A549 (cell line): ENCODE data around the gene NHERF1. TPM values are rescaled to one million over a fixed set of nuclear protein-coding genes. Genes with fewer than 3 reads are reported as not detected.

ENCODE experiments used
- ATAC-seq, 2 experiments: fragments of 200-7000 bp in 1 of 2; fragments of >200 bp in 1 of 2; cut with Nextera tagmentation in 1 of 2; cut with Tn5 transposase in 1 of 2; 3 replicates each; pipeline versions ENCODE4 v1.8.0 to v1.9.1; 2018 to 2020; ENCODE audit warnings: mild to moderate bottlenecking in 1 of 2, moderate library complexity in 1 of 2
- CTCF ChIA-PET: fragments of 300-600 bp; sonication (Branson Sonifier 250); formaldehyde crosslinking; extraction: SDS; loops from one replicate; lab custom pipeline; 2021; ENCODE audit warnings: antibody characterized with exemption, inconsistent platforms; lab: Yijun Ruan, JAX
- POLR2A ChIA-PET: fragments of 350-600 bp; formaldehyde crosslinking; extraction: SDS; loops from one replicate; lab custom pipeline; 2021; ENCODE audit warnings: antibody characterized with exemption, inconsistent platforms; lab: Yijun Ruan, JAX
- DNase-seq, 2 experiments: peaks; one replicate each; pipeline versions ENCODE4 v3.0.0 to v3.0.0-alpha.2; 2011 to 2016; ENCODE audit warnings: low read depth in 1 of 2, low spot score in 1 of 2
- FAIRE-seq: peaks from 2 replicates; lab custom pipeline; 2011; peaks lifted over from hg19 to GRCh38; lab: Jason Lieb, UNC
- H3K27ac ChIP-seq, 2 experiments: fragments of >200 bp; sonication (Bioruptor Twin); formaldehyde crosslinking; 3 replicates each; pipeline ENCODE4 v1.5.1; 2016 to 2017
- H3K4me1 ChIP-seq: fragments of >200 bp; sonication (Bioruptor Twin); formaldehyde crosslinking; 3 replicates; pipeline ENCODE4 v1.6.1; 2016
- H3K4me2 ChIP-seq: fragments of >200 bp; sonication (Bioruptor Twin); formaldehyde crosslinking; 3 replicates; pipeline ENCODE4 v1.6.1; 2016
- H3K4me3 ChIP-seq: fragments of >200 bp; sonication (Bioruptor Twin); formaldehyde crosslinking; 3 replicates; pipeline ENCODE4 v1.5.1; 2016
- H3K9me3 ChIP-seq: fragments of >200 bp; sonication (Bioruptor Twin); formaldehyde crosslinking; 3 replicates; pipeline ENCODE4 v1.6.1; 2016
- CEBPB ChIP-seq, 2 experiments: fragments of >200 bp in 1 of 2; sonication (Bioruptor Twin) in 1 of 2; formaldehyde crosslinking in 1 of 2; IDR thresholded peaks; 2 replicates each; pipeline ENCODE4 v1.6.1; 2012 to 2016
- CHD2 ChIP-seq: fragments of 150-350 bp; IDR thresholded peaks from 2 replicates; pipeline ENCODE4 v1.6.1; 2014; ENCODE audit warnings: low read length; ENCODE audit not compliant: partially characterized antibody
- EHF ChIP-seq: fragments of 250-450 bp; sonication (Bioruptor Pico); IDR thresholded peaks from 2 replicates; pipeline ENCODE4 v1.5.0; 2020; ENCODE audit warnings: mild to moderate bottlenecking
- EP300 ChIP-seq, 2 experiments: fragments of >200 bp; sonication (Bioruptor Twin); formaldehyde crosslinking; IDR thresholded peaks; 2 replicates in 1 of 2; 3 replicates in 1 of 2; pipeline ENCODE4 v1.6.1; 2016 to 2017
- ESRRA ChIP-seq: fragments of 150-350 bp; IDR thresholded peaks from 2 replicates; pipeline ENCODE4 v1.6.1; 2014; ENCODE audit warnings: mild to moderate bottlenecking, low read length, borderline replicate concordance
- HMGXB4 ChIP-seq: fragments of 250-450 bp; sonication (Bioruptor Pico); IDR thresholded peaks from 2 replicates; pipeline ENCODE4 v1.5.0; 2021; ENCODE audit warnings: mild to moderate bottlenecking, moderate library complexity, borderline replicate concordance
- HOXB5 ChIP-seq: fragments of 250-450 bp; sonication (Bioruptor Pico); IDR thresholded peaks from 2 replicates; pipeline ENCODE4 v1.5.0; 2020; ENCODE audit warnings: mild to moderate bottlenecking, moderate library complexity
- JUNB ChIP-seq: fragments of >200 bp; sonication (Bioruptor Twin); formaldehyde crosslinking; IDR thresholded peaks from 2 replicates; pipeline ENCODE4 v1.6.1; 2016
- MAFK ChIP-seq: fragments of 450-650 bp; IDR thresholded peaks from 2 replicates; pipeline ENCODE4 v1.6.1; 2014; ENCODE audit not compliant: partially characterized antibody
- MAZ ChIP-seq: fragments of 150-350 bp; IDR thresholded peaks from 2 replicates; pipeline ENCODE4 v1.6.1; 2014; ENCODE audit warnings: antibody characterized with exemption, low read depth, low read length, borderline replicate concordance
- NPAS2 ChIP-seq: fragments of 250-450 bp; sonication (Bioruptor Pico); IDR thresholded peaks from 2 replicates; pipeline ENCODE4 v1.8.0; 2022; ENCODE audit warnings: mild to moderate bottlenecking, moderate library complexity, borderline replicate concordance
- PHF8 ChIP-seq: fragments of 200-600 bp; sonication (generic); IDR thresholded peaks from 2 replicates; pipeline ENCODE4 v1.6.1; 2016; ENCODE audit warnings: low read depth, mild to moderate bottlenecking, antibody characterized with exemption, moderate library complexity, borderline replicate concordance
- POLR2AphosphoS2 ChIP-seq: conservative IDR thresholded peaks from 2 replicates; pipeline ENCODE4 v1.6.1; 2012; ENCODE audit warnings: low read length, improper control_type of control experiment, inconsistent platforms
- RAD21 ChIP-seq, 2 experiments: fragments of >200 bp in 1 of 2; sonication (Bioruptor Twin) in 1 of 2; formaldehyde crosslinking in 1 of 2; IDR thresholded peaks in 1 of 2; conservative IDR thresholded peaks in 1 of 2; 2 replicates in 1 of 2; 3 replicates in 1 of 2; pipeline ENCODE4 v1.6.1; 2012 to 2018; ENCODE audit warnings: inconsistent platforms in 1 of 2
- RFX5 ChIP-seq: fragments of 450-650 bp; IDR thresholded peaks from 2 replicates; pipeline ENCODE4 v1.7.1; 2014; ENCODE audit warnings: antibody characterized with exemption, mild to moderate bottlenecking, moderate library complexity
- SREBF2 ChIP-seq: fragments of 450-650 bp; IDR thresholded peaks from 2 replicates; pipeline ENCODE4 v1.6.1; 2014; ENCODE audit warnings: mild to moderate bottlenecking, moderate library complexity
- TP53 ChIP-seq: fragments of 250-450 bp; sonication (Bioruptor Pico); IDR thresholded peaks from 2 replicates; pipeline ENCODE4 v1.5.0; 2021; ENCODE audit warnings: mild to moderate bottlenecking, moderate library complexity
- ZC3H11A ChIP-seq: fragments of 450-650 bp; IDR thresholded peaks from 2 replicates; pipeline ENCODE4 v1.6.1; 2014; ENCODE audit warnings: antibody characterized with exemption, mild to moderate bottlenecking
- ZFP36 ChIP-seq: fragments of 450-650 bp; IDR thresholded peaks from 2 replicates; pipeline ENCODE4 v1.6.1; 2014; ENCODE audit warnings: borderline replicate concordance; ENCODE audit not compliant: partially characterized antibody
- WGBS: methylation state at CpG from one replicate; pipeline ENCODE4 v1.1.6; 2017; ENCODE audit errors: missing lambda C conversion rate; 5-methylcytosine and 5-hydroxymethylcytosine counted together
- polyA plus RNA-seq, 4 experiments: library from polyadenylated mRNA; depleted of rRNA in 3 of 4; stranded (reverse); fragments of >200 nt; fragmentation: RNase III in 1 of 4; extraction: RNeasy Plus Mini Kit Qiagen cat#74134 plus additional on column Dnase treatment in 1 of 4; gene quantifications; 2 replicates in 3 of 4; 3 replicates in 1 of 4; pipeline ENCODE4 v1.2.3, GENCODE V29; 2011 to 2017
- TF ChIP-seq, protein P1 (sequence below): fragments of 450-650 bp; IDR thresholded peaks from 2 replicates; pipeline ENCODE4 v1.6.1; 2014; ENCODE audit warnings: antibody characterized with exemption
- TF ChIP-seq, protein P2 (sequence below): fragments of >200 bp; sonication (Bioruptor Twin); formaldehyde crosslinking; IDR thresholded peaks from 2 replicates; pipeline ENCODE4 v1.6.1; 2016
- TF ChIP-seq, protein P3 (sequence below): IDR thresholded peaks from 2 replicates; pipeline ENCODE4 v1.6.1; 2012; ENCODE audit warnings: low read depth, borderline replicate concordance

NHERF1 gene
- polyA plus RNA-seq, 2 of the 4 experiments (the other 2 are of a cell fraction), result 41.5 to 51.5 TPM

DNA sequence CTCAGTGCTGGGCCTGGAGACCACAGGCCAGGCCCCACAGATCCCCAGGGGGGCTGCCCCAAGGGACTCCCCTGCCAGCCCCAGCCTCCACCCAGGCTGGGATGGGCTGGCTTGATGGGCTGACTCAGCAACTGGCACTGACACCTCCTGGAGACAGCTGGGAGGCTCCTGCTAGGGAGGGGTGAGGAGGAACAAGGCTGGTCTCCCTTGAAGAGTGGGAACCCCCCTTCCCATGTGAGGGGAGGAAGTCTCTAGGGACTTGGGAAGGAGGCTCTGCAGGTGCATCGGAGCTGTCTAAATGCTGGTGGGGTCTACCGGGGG, 10.4 kb downstream of the NHERF1 start:
- TF ChIP-seq HMGXB4 (CRISPR knock-in tag) (no peak), MAFK (peak; percentile 94), POLR2AphosphoS2 (no peak), ZC3H11A (no peak), PHF8 (no peak)
- DNase-seq, result peak in 1 of 2 experiments; percentile 56
- CTCF ChIA-PET, result interaction anchor here (0.5 to 34.9 kb wide), 9 partner anchors 4 to 539 kb away, joined by 3 to 705 read pairs (median 5); partner anchors contain the start of genes NAT9, NHERF1 and RAB37
- peak overlapping the region; percentile 66 for H3K4me2 ChIP-seq
- ATAC-seq, result peak; percentile 42 to 63; a peak in 4 of 6 replicates
- peaks cover 64% of the 10 kb centered on the region for H3K4me1 ChIP-seq
- H3K27ac ChIP-seq, result peak overlapping the region; percentile 57 to 79
- WGBS, result 82% methylated on average over 2 of the region's 2 CpGs
- no peak overlapping the region for H3K4me3 ChIP-seq
- FAIRE-seq, result no peak
- POLR2A ChIA-PET, result interaction anchor here (2.8 kb wide), 1 partner anchor 9 kb away, joined by 12 read pairs; no protein-coding TSS in a partner anchor
- H3K9me3 ChIP-seq, result no peaks in the 10 kb centered on the region

DNA sequence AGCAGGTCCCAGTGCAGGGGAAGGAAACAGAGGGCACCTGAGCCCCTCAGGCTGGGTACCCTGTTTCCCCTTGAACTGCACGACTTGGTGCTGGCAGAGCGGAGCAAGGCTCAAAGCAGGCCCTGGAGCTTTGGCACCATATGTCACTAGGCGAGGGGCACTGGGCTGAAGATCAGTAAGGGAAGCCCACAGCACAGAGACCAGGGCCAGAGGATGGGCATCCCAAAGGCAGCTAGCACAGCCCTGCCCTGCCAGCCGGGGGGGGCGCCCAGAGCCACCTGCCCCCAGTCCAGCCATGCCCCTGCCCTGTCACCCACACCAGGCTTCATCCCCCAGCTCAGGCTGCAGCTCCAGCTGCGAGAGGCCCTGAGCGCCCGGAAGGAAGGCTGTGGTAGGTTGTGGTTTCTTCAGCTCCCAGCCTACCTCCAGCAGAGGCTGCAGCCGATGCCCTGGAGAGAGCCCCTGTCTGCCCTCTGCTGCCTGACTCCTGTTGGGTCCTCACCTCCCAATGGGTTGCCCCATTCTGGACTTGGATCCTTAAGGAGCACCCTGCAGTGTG, 10.9 kb downstream of the NHERF1 start:
- POLR2A ChIA-PET, result interaction anchor here (2.8 kb wide), 1 partner anchor 10 kb away, joined by 12 read pairs; no protein-coding TSS in a partner anchor

More for the DNA sequence above, 10.9 kb downstream of the NHERF1 start:
- DNase-seq, result no peak
- H3K4me2 ChIP-seq, result peak overlapping the region; percentile 66
- no peak for FAIRE-seq
- 95% methylated on average over 8 of the region's 9 CpGs for WGBS
- H3K4me1 ChIP-seq, result peaks cover 69% of the 10 kb centered on the region
- ATAC-seq, result peak; percentile 6 to 38; a peak in 3 of 6 replicates
- H3K27ac ChIP-seq, result peak overlapping the region; percentile 57 to 79
- no peak overlapping the region for H3K4me3 ChIP-seq
- CTCF ChIA-PET, result interaction anchor here (0.5 to 34.9 kb wide), 12 partner anchors 5 to 540 kb away, joined by 3 to 705 read pairs (median 8); partner anchors contain the start of genes NAT9, NHERF1 and RAB37
- H3K9me3 ChIP-seq, result no peaks in the 10 kb centered on the region
- TF ChIP-seq CHD2, result no peak
- no peak for TF ChIP-seq NPAS2 (CRISPR knock-in tag)
- TF ChIP-seq, protein P1, sequence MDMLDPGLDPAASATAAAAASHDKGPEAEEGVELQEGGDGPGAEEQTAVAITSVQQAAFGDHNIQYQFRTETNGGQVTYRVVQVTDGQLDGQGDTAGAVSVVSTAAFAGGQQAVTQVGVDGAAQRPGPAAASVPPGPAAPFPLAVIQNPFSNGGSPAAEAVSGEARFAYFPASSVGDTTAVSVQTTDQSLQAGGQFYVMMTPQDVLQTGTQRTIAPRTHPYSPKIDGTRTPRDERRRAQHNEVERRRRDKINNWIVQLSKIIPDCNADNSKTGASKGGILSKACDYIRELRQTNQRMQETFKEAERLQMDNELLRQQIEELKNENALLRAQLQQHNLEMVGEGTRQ, result no peak
- TF ChIP-seq HOXB5, result no peak
- no peak for TF ChIP-seq TP53 (CRISPR knock-in tag)
- no peak for TF ChIP-seq MAZ
- no peak for TF ChIP-seq SREBF2
- TF ChIP-seq RFX5, result no peak
- no peak for TF ChIP-seq ZFP36
- TF ChIP-seq, protein P2, sequence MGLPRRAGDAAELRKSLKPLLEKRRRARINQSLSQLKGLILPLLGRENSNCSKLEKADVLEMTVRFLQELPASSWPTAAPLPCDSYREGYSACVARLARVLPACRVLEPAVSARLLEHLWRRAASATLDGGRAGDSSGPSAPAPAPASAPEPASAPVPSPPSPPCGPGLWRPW, result no peak
- no peak for TF ChIP-seq MAFK
- no peak for TF ChIP-seq HMGXB4 (CRISPR knock-in tag)
- TF ChIP-seq, protein P3, sequence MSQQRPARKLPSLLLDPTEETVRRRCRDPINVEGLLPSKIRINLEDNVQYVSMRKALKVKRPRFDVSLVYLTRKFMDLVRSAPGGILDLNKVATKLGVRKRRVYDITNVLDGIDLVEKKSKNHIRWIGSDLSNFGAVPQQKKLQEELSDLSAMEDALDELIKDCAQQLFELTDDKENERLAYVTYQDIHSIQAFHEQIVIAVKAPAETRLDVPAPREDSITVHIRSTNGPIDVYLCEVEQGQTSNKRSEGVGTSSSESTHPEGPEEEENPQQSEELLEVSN, result no peak
- TF ChIP-seq EHF (CRISPR knock-in tag), result no peak
- no peak for TF ChIP-seq EP300 (IDR thresholded peaks at IDR 0.05)
- TF ChIP-seq JUNB, result no peak
- TF ChIP-seq ESRRA, result no peak
- TF ChIP-seq CEBPB (IDR thresholded peaks at IDR 0.05), result no peak
- no peak for TF ChIP-seq RAD21 (conservative IDR thresholded peaks at IDR 0.05 in 1 of 2, IDR thresholded peaks at IDR 0.05 in 1 of 2)
